ENCODE measurements around the gene EPN2.

The EPN2 gene

DNA sequence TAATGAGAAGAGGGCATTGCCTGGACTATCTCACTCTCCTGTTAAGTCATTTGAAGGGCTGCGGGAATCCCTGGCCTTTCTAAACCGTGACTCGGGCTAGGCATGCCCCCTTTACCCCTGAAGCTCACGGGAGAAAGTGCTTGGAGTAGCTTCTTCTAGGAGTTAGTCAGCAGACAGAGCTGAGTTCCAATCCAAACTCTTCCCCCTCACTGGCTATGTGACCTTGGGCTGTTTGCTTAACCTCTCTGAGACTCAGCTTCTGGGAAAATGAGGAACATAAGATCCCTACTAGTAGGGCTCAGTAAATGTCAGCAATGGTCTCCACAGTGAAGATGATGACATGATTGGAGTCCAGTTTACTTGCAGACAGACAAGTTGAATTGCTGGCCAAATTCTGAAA, 131.1 kb downstream of the EPN2 start:
- ChIA-PET POLR2A (no interaction called here), CTCF (interaction anchor here (1.2 to 2.8 kb wide), 5 partner anchors 9 to 398 kb away, joined by 3 to 15 read pairs (median 6); no protein-coding TSS in a partner anchor)
- no peak for DNase-seq (ENCODE audit: low read depth, low spot score)
- no peak overlapping the region for H3K4me3 ChIP-seq (ENCODE audit: low read depth, low read length)
- TF ChIP-seq, protein P1, sequence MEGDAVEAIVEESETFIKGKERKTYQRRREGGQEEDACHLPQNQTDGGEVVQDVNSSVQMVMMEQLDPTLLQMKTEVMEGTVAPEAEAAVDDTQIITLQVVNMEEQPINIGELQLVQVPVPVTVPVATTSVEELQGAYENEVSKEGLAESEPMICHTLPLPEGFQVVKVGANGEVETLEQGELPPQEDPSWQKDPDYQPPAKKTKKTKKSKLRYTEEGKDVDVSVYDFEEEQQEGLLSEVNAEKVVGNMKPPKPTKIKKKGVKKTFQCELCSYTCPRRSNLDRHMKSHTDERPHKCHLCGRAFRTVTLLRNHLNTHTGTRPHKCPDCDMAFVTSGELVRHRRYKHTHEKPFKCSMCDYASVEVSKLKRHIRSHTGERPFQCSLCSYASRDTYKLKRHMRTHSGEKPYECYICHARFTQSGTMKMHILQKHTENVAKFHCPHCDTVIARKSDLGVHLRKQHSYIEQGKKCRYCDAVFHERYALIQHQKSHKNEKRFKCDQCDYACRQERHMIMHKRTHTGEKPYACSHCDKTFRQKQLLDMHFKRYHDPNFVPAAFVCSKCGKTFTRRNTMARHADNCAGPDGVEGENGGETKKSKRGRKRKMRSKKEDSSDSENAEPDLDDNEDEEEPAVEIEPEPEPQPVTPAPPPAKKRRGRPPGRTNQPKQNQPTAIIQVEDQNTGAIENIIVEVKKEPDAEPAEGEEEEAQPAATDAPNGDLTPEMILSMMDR (IDR thresholded peaks at IDR 0.05; ENCODE audit: insufficient read depth, low read length, missing control alignments): no peak

DNA sequence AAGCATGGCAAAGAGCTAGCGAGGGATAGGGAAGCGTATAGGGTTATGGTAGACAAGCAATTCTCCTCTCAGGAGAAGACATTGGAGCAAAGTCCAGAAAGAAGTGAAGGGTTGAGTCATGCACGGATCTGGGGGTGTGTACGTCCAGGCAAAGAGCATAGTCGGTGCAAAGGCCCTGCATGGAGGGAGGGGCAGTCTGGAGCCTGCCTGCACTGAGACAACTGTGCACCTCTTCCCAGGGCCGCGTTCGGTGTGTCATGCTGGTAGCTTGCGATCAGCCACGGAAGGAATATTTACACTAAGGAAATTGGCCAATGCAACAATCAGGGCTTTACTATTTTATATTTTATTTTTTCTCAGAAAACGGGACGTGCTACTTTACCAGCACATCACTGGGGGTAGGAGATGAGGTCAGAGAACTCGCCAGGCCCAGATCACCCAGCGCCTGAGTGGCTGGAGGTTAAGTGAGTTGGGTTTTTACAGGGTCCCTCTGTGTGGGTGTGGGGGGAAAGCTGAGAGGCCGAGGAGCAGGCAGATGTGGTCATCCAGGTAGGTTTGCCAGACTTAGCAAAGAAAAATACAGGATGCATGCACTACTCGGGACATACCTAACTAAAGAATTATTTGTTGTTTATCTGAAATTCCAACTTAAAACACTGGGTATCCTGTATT, 132.1 kb downstream of the EPN2 start:
- ChIA-PET CTCF (interaction anchor here (1.2 to 2.8 kb wide), 5 partner anchors 8 to 395 kb away, joined by 4 to 15 read pairs (median 6); no protein-coding TSS in a partner anchor), POLR2A (no interaction called here)

DNA sequence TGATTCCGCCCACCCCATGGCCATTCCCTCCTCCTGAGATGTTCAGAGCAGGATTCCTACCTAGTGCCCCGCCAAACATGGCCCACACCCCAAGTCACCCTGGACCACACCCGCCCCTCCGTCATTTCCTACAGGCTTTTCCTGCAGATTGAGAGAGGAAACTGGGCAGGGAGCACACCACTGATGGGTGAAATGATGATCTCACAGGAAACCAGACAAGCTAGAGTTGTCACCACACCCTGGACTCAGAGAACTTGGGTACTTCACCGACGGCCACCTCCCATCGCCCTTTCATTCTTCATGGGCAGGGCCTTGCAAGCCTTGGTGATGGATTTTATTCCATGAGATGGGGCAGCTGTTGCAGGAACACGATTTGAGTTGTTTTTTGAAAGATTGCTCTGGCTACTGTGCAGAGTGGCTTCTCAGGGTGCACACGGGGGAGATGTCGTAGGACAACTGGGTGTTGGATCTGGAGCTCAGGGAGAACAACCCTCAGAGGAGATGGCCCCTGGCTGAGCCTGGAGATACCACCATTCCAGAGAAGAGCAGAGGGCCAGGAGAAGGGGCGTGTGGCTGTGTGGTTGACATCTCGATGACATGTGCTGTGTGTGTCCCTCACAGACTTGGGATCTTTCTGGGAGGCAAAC, 132.8 kb downstream of the EPN2 start:
- TF ChIP-seq, protein P1 (IDR thresholded peaks at IDR 0.05; ENCODE audit: insufficient read depth, low read length, missing control alignments): no peak
- DNase-seq (ENCODE audit: low read depth, low spot score): no peak
- CTCF ChIA-PET: interaction anchor here (1.0 to 2.8 kb wide), 5 partner anchors 9 to 392 kb away, joined by 3 to 15 read pairs (median 4); no protein-coding TSS in a partner anchor
- H3K4me3 ChIP-seq (ENCODE audit: low read depth, low read length): no peak overlapping the region
- POLR2A ChIA-PET: no interaction called here

More for the DNA sequence above, 132.1 kb downstream of the EPN2 start:
- no peak overlapping the region for H3K4me3 ChIP-seq (ENCODE audit: low read depth, low read length)
- no peak for DNase-seq (ENCODE audit: low read depth, low spot score)
- TF ChIP-seq, protein P1 (IDR thresholded peaks at IDR 0.05; ENCODE audit: insufficient read depth, low read length, missing control alignments): no peak

DNA sequence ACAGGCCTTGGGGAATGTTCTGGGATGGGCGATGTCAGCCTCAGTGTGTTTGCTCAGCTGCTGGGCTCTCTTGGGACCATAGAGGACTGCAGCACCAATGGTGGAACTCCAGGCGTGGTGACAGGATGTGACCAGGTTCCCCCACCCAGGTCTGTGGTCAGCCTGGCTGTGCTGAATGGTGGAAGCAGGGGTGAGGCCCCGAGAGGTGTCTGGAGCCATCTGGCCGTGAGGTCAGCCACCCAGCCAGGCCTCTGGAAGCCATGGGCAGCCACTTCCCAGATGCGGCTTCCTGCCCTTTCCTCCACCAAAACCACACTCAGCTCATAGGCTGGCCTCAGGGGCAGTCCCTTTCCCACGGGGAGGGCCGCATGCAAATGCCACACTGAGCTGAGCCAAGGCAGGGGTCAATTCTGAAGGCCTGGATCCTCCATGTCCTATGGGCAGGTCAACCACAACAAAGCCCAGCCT, 133.4 kb downstream of the EPN2 start:
- ChIA-PET POLR2A (no interaction called here), CTCF (interaction anchor here (1.0 to 2.8 kb wide), 4 partner anchors 9 to 392 kb away, joined by 3 to 15 read pairs (median 5); no protein-coding TSS in a partner anchor)
- TF ChIP-seq, protein P1 (IDR thresholded peaks at IDR 0.05; ENCODE audit: insufficient read depth, low read length, missing control alignments): no peak
- H3K4me3 ChIP-seq (ENCODE audit: low read depth, low read length): no peak overlapping the region
- DNase-seq (ENCODE audit: low read depth, low spot score): no peak

DNA sequence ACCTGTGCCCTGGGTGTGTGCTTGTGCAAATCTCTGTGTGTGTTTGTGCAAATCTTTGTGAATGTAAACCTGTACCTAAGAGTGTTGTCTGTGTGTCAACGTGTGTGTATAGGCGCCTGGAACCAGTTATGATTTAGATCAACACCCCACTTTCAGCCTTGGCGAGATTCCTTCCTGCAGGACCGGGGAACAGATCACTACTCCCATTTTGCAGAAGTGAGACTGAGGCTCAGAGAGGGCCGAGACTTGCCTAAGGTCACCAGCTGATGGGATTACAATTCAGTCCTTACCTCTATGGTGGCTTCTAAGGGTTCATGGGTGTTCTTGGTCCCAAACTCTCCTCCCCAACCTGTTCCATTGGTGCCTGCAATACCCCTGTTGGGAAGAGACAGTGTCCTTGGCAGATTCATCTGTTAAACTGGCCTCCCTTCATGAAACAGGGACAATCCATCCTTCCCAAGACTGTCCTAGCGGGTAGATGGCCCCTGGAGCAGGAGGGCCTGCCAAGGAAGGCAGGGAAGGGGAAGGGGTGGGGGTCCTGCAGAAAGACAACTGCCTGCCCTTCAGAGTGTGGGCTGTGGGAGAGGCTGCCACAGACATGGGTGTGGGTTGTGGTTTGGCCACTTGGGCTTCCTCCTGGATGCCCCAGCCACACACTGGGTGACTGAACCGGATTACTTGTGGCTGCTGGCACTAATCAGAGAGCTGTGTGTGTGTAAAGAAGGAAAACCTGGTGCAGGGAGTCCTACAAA, 134.3 kb downstream of the EPN2 start:
- ChIA-PET CTCF (interaction anchor here (0.7 to 2.8 kb wide), 6 partner anchors 8 to 395 kb away, joined by 3 to 15 read pairs (median 4); partner anchors contain the start of gene B9D1), POLR2A (no interaction called here)
- no peak overlapping the region for H3K4me3 ChIP-seq (ENCODE audit: low read depth, low read length)
- TF ChIP-seq, protein P1 (IDR thresholded peaks at IDR 0.05; ENCODE audit: insufficient read depth, low read length, missing control alignments): no peak
- no peak for DNase-seq (ENCODE audit: low read depth, low spot score)

Measured in AG04449 (cell line).